ENCODE data around the gene GALNT3.

GALNT3 gene

GRCh38 chr2:165790466-165790865 is 3.6 kb downstream of the GALNT3 start:
- Histone ChIP-seq H3K79me2 (ENCODE audit: insufficient read depth, low read length) (no peaks in the 10 kb centered on the region), H3F3A (ENCODE audit: insufficient read depth) (0 out of 2 replicates have a peak, but pooled peaks cover 6% of the 10 kb centered on the region), H3K4me3 (ENCODE audit: insufficient read depth, low read length, poor library complexity, severe bottlenecking) (no peak overlapping the region), H2AFZ (ENCODE audit: low read depth, low read length, severe bottlenecking) (no peak overlapping the region), H4K20me1 (ENCODE audit: low read depth, low read length) (no peaks in the 10 kb centered on the region), H3K4me2 (ENCODE audit: low read depth, low read length, poor library complexity, severe bottlenecking) (no peak overlapping the region), H3K36me3 (ENCODE audit: low read length) (no peaks in the 10 kb centered on the region), H3K27ac (ENCODE audit: low read depth, low read length) (no peak overlapping the region), H3K9me3 (ENCODE audit: insufficient read depth, low read length) (no peaks in the 10 kb centered on the region), H3K27me3 (ENCODE audit: low read length) (no peaks in the 10 kb centered on the region), H3K9me2 (replicated peaks; ENCODE audit: insufficient read depth, low read length) (no peaks in the 10 kb centered on the region), H3K9ac (ENCODE audit: low read length) (no peak overlapping the region)
- TF ChIP-seq CTCF (IDR thresholded peaks at IDR 0.05; ENCODE audit: insufficient read depth, low read length, poor library complexity, severe bottlenecking): no peak
- TF ChIP-seq EZH2phosphoT487 (conservative IDR thresholded peaks at IDR 0.05; ENCODE audit: low read length): no peak

GRCh38 chr2:165787334-165787733 is 6.7 kb downstream of the GALNT3 start:
- Histone ChIP-seq H3K9me2 (replicated peaks; ENCODE audit: insufficient read depth, low read length) (no peaks in the 10 kb centered on the region), H3K9me3 (ENCODE audit: insufficient read depth, low read length) (no peaks in the 10 kb centered on the region), H3K4me3 (ENCODE audit: insufficient read depth, low read length, poor library complexity, severe bottlenecking) (no peak overlapping the region), H2AFZ (ENCODE audit: low read depth, low read length, severe bottlenecking) (no peak overlapping the region), H3K27ac (ENCODE audit: low read depth, low read length) (no peak overlapping the region), H3K79me2 (ENCODE audit: insufficient read depth, low read length) (no peaks in the 10 kb centered on the region), H3K36me3 (ENCODE audit: low read length) (no peaks in the 10 kb centered on the region), H4K20me1 (ENCODE audit: low read depth, low read length) (no peaks in the 10 kb centered on the region), H3K4me2 (ENCODE audit: low read depth, low read length, poor library complexity, severe bottlenecking) (no peak overlapping the region), H3F3A (ENCODE audit: insufficient read depth) (no peaks in the 10 kb centered on the region), H3K27me3 (ENCODE audit: low read length) (no peaks in the 10 kb centered on the region), H3K9ac (ENCODE audit: low read length) (no peak overlapping the region)
- TF ChIP-seq CTCF (IDR thresholded peaks at IDR 0.05; ENCODE audit: insufficient read depth, low read length, poor library complexity, severe bottlenecking) (no peak), EZH2phosphoT487 (conservative IDR thresholded peaks at IDR 0.05; ENCODE audit: low read length) (no peak)

GRCh38 chr2:165779706-165780105 is 14.3 kb downstream of the GALNT3 start:
- TF ChIP-seq CTCF (IDR thresholded peaks at IDR 0.05; ENCODE audit: insufficient read depth, low read length, poor library complexity, severe bottlenecking): no peak
- TF ChIP-seq EZH2phosphoT487 (conservative IDR thresholded peaks at IDR 0.05; ENCODE audit: low read length): no peak

More at GRCh38 chr2:165779706-165780105, 14.3 kb downstream of the GALNT3 start:
- no peaks in the 10 kb centered on the region for H3K27me3 ChIP-seq (ENCODE audit: low read length)
- no peak overlapping the region for H3K27ac ChIP-seq (ENCODE audit: low read depth, low read length)
- H3K9me2 ChIP-seq (replicated peaks; ENCODE audit: insufficient read depth, low read length): no peaks in the 10 kb centered on the region
- no peaks in the 10 kb centered on the region for H3F3A ChIP-seq (ENCODE audit: insufficient read depth)
- H3K9ac ChIP-seq (ENCODE audit: low read length): no peak overlapping the region
- H3K79me2 ChIP-seq (ENCODE audit: insufficient read depth, low read length): peaks cover 4% of the 10 kb centered on the region; the same call in 1 of the 2 replicates
- H3K36me3 ChIP-seq (ENCODE audit: low read length): 0 out of 2 replicates have a peak, but pooled peaks cover 4% of the 10 kb centered on the region
- no peak overlapping the region for H2AFZ ChIP-seq (ENCODE audit: low read depth, low read length, severe bottlenecking)
- no peak overlapping the region for H3K4me3 ChIP-seq (ENCODE audit: insufficient read depth, low read length, poor library complexity, severe bottlenecking)
- H4K20me1 ChIP-seq (ENCODE audit: low read depth, low read length): no peaks in the 10 kb centered on the region
- no peak overlapping the region for H3K4me2 ChIP-seq (ENCODE audit: low read depth, low read length, poor library complexity, severe bottlenecking)
- H3K9me3 ChIP-seq (ENCODE audit: insufficient read depth, low read length): peaks cover 11% of the 10 kb centered on the region; the same call in 1 of the 2 replicates
